Amniotic epithelial cell (primary cell): ENCODE measurements around the gene USP25.

Experiments used
- DNase-seq: peaks from one replicate; pipeline ENCODE4 v3.0.0-alpha.2; 2010; ENCODE audit warnings: low read depth

Gene USP25

DNA sequence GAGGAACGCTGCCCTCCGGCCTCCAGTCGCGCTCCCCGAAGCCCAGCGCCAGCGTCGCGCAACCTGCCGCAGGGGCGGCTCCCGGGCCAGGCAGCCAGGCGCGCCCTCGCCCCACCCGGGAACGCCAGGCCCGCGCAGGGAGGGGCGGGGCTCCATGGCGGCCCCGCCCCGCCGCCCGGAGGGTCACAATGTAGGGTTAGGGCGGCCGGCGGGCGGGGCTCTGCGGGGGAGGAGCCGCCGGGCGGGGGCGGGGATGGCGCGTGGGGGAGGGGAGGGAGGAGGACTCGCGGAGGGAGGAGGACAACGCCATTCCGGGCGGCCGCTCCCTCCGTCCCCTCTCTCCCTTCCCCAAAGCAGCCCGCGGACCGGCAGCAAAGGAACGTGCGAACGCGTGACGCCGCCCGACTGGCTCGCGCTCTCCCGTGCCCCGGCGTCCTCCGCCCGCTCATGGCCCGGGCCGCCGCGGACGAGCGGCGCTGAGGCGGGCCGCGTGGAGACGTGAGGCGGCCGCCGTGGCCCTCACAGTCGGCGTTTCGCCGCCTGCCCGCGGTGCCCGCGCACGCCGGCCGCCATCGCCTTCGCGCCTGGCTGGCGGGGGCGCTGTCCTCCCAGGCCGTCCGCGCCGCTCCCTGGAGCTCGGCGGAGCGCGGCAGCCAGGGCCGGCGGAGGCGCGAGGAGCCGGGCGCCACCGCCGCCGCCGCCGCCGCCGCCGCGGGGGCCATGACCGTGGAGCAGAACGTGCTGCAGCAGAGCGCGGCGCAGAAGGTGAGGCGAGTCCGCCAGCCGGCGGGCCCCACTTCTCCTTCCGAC lies at the start of gene USP25:
Gene USP25 (plus strand): TSS at position 309 of the 810 bp plus-strand sequence. CDS start 412 bp downstream, at position 721.
- DNase-seq, result peak; percentile 64

DNA sequence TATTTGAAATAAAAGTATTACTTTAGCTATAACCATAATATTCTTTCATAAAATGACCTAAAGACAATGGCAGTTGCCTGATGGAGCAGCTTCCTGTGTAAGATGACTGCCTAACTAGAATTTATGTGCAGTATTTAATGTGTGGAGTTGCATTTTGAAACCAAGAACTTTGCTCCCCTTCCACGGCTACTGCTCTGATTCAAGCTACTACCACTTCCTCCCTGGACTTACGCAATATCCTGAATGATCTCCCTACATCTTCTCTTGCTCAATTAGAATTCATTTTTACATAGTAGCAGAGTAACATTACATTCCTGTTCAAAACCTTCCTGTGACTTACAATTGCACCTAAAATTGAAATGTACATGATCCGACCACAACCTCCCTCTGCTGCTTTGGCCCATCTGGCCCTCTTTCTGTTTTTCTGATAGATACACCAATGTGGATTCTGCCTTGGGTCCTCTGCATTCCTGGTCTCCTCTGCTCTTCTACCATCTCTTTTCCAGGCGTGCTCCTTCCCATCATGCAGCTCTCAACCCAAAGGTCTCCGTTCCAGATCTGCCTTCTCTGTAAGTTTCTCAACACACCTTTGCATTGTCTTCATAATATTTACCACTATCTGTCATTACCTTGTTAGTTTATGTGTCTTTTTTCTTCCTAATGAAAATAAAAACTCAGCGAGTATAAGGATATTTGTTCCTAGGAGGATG lies 47.4 kb upstream of the USP25 start:
- DNase-seq, result peak; percentile 84

GRCh38 chr21:15682977-15683376 lies 46.8 kb upstream of the USP25 start:
- DNase-seq, result peak; percentile 57

- DNase-seq, result no peak
Observed at GRCh38 chr21:15686506-15686905, 43.3 kb upstream of the USP25 start.

DNA sequence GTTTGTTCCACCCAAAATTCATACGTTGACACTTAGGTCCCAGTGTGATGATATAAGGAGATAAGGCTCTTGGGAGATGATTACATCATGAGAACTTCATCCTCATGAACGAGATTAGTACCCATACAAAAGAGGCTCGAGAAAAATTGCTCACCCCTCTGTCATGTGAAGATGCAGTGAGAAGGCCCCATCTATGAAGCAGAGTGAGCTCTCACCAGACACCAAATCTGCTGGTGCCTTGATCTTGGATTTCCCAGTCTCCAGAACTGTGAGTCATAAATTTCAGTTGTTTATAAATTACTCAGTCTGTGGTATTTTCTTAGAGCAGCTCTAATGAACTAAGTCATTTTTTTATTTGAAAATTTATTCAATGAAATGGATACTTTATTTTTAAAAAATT lies 42.6 kb upstream of the USP25 start:
- peak; percentile 29 for DNase-seq

DNA sequence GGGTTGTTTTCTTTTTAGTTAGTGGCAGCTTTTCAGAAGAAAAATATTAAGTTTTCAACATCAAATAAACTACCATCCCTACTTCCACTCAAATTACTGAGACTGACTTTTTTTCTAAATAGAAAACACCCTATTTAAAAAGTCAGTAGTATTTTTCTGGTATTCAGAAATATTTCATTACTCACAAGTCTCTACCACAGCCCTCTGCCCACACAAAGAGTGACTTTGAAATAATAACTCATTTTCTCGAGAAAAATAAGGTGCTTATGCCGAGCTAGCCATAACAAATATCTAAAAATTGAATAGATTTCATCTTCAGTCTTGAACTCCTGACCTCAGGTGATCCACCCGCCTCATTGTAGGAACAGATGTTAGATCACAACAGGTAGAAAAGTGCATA lies 41.8 kb upstream of the USP25 start:
- peak; percentile 26 for DNase-seq

DNA sequence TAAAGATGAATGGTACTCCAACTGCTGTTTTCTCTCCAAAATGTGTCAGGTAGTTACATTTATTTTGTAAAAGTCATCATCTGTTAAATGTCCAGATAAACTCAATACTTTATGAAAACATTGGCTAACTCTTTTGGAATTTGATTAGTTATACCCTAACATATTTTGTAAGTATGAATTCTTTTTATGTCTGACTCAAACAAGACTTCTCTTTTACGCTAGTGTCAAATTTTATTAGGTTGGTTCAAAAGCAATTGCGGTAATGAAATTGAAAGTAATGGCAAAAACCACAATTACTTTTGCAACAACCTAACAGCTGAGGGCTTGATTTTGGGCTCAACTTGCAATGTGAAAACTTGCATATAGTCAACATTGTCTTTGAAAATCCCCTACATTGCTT lies 41.0 kb upstream of the USP25 start:
- no peak for DNase-seq

DNA sequence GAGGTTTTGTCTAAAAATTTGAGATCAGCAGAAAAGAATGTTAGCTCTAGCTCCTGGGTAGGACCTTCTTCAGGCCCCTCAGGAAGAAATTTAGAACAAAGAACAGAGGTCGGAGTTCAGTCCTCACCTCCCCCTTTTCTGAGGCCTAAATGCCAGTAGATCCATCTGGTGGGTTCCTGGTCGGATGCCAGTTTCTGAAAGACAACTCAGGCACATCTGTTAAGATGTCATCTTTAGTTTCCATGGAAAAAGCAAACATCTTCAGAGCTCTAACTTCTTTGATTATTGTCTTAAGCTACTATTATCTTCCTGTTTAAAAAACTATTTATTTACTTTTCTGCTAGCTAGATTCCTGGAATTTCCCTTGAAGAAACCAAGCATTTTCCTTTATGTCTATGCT lies 37.1 kb upstream of the USP25 start:
- DNase-seq, result no peak

GRCh38 chr21:15695241-15695640 lies 34.5 kb upstream of the USP25 start:
- no peak for DNase-seq

GRCh38 chr21:15701830-15702229 lies 28.0 kb upstream of the USP25 start:
- no peak for DNase-seq

GRCh38 chr21:15703932-15704331 lies 25.9 kb upstream of the USP25 start:
- no peak for DNase-seq

DNA sequence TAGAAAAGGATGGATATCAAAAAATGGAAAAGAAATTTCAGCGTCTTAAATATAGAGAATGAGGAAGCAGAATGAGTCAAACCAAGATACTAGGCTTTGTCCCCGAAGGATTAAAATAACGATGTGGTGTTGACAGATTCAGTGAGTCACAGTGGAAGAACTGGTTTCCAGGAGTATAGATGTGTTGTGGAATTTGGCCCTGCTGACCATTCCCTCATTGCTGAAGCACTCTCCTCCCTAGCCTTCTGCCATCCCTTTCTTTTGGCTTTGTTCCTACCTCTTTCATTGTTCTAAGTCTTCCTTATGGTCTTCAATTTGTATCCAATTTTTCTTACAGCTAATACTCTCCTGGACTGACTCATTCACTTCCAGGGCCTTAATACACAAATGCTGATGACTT lies 23.1 kb upstream of the USP25 start:
- peak; percentile 94 for DNase-seq

- DNase-seq, result no peak
Observed at GRCh38 chr21:15713412-15713811, 16.4 kb upstream of the USP25 start.

DNA sequence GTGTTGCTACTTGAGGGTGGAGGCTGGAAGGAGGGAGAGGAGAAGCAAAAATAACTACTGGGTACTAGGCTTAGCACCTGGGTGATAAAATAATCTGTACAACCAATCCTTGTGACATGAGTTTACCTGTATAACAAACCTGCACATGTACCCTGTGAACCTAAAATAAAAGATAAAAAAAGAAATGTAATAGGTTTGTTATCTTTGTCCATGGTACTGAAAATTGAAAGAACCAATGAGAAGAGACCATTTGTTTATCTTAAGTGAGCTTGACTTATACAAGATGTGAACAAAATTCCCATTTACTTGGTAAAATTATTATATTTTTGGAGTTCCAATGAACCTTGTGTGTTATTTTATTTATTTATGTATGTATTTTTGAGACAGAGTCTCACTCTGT lies 11.1 kb upstream of the USP25 start:
- DNase-seq, result no peak

- DNase-seq, result no peak
Observed at GRCh38 chr21:15719976-15720375, 9.8 kb upstream of the USP25 start.

GRCh38 chr21:15722591-15723324 lies 7.0 kb upstream of the USP25 start:
- DNase-seq, result no peak

DNA sequence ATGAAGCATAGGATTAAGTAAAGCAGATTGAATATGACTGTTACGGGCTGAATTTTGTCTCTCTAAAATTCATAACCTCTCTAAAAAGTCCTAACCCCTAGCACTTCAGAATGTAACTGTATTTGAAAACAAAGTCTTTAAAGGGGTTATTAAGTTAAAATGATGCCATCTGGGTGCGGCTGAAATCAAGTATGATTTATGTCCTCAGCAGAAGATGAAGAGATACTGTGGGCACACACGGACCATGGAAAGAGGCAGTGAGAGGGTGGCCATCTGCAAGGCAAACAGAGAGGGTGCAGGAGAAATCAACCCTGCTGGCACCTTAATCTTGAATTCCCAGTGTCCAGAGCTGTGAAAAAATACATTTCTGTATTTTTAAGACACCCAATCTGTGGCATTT lies 3.8 kb upstream of the USP25 start:
- DNase-seq, result no peak

GRCh38 chr21:15728046-15728445 lies 1.7 kb upstream of the USP25 start:
- DNase-seq, result no peak

GRCh38 chr21:15729346-15729673 lies 472 bp upstream of the USP25 start:
- DNase-seq, result peak; percentile 16

DNA sequence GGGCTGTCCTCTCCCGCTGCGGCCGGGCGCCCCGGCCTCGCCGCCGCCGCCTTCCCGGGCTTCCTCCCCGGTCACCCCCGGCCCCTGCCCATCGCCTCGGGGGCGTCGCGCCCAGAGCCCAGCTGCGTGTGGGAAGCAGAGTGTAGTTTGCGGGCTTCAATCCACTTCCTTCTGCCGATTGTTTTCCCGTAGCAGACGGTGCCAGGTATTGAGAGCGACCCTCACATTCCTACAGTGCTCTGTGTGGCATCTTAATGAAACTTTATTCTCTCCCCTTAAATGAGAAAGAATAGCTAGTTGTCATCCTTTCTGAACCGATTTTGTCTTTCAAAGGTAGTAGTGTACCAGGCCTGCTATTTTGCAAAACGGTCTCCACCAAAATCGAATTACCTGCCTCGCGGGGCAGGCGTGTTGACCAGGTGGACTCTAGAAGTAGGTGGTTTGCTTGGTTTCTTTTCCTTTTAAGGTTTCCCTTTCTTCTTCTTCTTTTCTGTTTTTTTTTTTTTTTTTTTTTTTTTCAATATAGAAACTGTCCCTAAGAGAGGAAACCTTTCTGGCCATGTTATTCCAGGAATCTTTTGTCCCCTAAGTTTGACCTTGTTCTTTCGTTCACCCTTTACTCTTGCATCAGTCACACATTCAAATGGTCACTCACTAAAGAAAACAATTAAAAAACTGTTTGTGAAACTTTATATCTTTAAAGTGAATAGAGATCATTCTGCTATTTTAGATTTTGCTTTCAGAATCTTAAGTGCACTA lies 881 bp downstream of the USP25 start:
- no peak for DNase-seq

DNA sequence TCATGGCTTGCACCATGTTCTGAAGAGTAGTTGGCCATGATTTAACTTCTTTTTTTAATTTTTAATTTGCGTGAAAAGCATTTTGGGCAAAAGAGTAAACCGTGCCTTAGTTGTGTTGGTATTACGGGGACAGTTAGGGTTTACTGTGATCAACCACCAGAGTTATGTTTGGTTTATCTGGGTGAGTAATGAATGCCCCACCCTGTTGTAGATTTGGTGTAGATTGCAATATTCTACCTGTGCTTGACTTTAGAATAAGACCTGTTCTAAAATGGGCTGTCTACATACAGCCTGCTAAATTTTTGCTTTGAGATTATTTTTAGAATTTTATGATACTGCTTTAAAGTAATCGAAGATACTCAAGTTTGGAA lies 1.4 kb downstream of the USP25 start:
- DNase-seq, result no peak

DNA sequence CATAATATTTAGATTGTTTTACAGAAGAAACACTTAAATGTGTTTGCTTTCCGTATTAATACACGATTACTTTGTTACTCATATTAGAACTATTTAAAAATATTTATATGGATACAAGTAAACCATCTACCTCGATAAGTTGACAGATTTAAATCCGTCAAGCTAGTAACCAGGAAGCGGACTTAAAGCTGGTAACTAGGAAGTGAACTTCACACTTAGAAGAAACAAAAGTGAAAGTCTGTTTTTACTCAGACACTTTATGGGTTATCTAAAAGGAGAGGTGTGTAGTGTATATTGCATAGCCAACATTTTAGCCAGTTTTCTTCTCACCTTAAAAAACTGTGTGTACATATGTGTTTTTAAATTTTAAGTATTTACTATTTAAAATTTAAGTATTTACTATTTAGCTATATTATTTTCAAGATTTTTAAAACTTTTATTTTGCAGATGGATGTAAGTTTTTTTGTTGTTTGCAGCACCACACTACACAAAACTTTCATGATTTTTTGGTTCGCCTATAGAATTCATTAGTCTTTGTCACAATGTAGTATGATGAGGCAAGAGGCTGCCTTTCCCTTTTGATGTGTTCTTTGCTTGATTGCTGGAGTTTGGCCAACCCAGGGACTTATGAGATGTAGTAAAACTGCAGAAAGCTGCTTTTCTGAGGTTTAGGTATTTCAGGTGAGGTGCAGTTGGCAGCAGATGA lies 2.7 kb downstream of the USP25 start:
- peak; percentile 77 for DNase-seq
